Hair follicle dermal papilla cell (primary cell): ENCODE results near the gene NIPAL4. TPM values are rescaled to one million over a fixed set of nuclear protein-coding genes. Genes with fewer than 3 reads are reported as not detected.

Source experiments
- total RNA-seq: library from RNA; depleted of rRNA; stranded (reverse); fragments of >200 nt; gene quantifications from 2 replicates; pipeline ENCODE4 v1.2.3, GENCODE V29; 2012

The NIPAL4 gene
- total RNA-seq: 0.12 and 0.32 TPM in 2 replicates

DNA sequence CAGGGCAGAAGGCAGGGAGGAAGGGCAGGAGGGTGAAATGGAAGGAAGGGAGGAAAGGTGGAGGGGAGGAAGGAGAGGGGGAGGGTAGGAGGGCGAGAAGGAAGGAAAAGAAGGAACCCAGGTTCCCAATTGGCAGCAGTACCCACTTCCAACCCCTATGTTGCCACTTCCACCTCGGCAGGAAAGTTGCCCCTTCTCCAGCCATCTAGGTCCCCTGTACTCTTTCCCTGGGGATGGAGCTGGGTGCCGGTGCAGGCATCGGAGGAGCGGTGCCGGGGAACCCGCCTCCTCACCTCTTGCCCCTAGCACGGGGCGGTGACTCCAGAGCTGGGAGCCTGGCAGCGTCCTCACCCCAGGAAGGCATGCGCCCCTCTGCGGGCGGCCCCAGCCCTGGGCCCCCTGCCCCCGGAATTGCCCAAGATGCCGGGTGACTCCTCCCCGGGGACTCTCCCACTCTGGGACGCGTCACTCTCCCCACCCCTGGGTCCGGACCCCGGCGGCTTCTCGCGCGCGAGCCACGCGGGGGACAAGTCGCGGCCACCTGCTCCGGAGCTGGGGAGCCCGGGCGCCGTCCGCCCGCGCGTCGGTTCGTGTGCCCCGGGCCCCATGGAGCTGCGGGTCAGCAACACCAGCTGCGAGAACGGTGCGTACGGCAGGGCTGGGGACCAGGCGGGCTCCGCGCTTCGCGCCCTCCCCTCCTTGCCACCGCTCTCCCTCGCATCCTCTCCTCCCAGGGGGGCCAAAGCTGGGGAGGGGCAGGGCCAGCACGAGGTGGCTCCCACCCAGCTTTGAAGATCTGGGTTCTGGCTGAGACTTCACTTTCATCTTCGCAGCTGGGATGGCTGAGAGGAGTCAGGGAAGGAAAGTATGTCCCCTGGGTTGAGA lies at the start of gene NIPAL4:
NIPAL4 (plus strand) TSS at position 499 of the 885 bp plus-strand sequence; CDS start at position 607, 108 bp downstream.

Other genes with a start within 250 kb of the NIPAL4 start
- 2.9 and 7.9 TPM in 2 replicates for gene CYFIP2, start 194.1 kb upstream of the NIPAL4 start, total RNA-seq
- gene ADAM19, start 115.6 kb downstream of the NIPAL4 start, total RNA-seq: 28.7 and 32.3 TPM in 2 replicates
- gene SOX30, start 192.2 kb downstream of the NIPAL4 start, total RNA-seq: under 0.01 TPM in 1 of 2 replicates, not detected in the other
- not detected in 2 replicates for gene C5orf52, start 211.3 kb downstream of the NIPAL4 start, total RNA-seq